Measurements from ENCODE around the gene ATAD2B. TPM values are rescaled to one million over a fixed set of nuclear protein-coding genes. Genes with fewer than 3 reads are reported as not detected.
"Not testable (repeated sequence)": the region's sequence is repeated elsewhere in the genome, so short reads cannot be mapped to it uniquely, and the experiment has no call there.

ATAD2B gene
- polyA plus RNA-seq, 3 donors from 2014 or later = 6.0 to 17.5 (median 8.4) TPM

- H3K4me3 Mint-ChIP-seq = no peak overlapping the region
- DNase-seq = no peak
- peak overlapping the region in 1 of 6 donors; percentile 39 for H3K27ac Mint-ChIP-seq
- no peaks in the 10 kb centered on the region for H3K9me3 Mint-ChIP-seq
- H3K36me3 Mint-ChIP-seq = peaks cover 27 to 48% (median 36%) of the 10 kb centered on the region in 3 donors
- H3K27me3 Mint-ChIP-seq (ENCODE audit: low read depth in 3 of 3) = peaks cover 0 to 2% (median 0%) of the 10 kb centered on the region in 3 donors
- H3K4me1 Mint-ChIP-seq = peaks cover 6% of the 10 kb centered on the region in 2 donors
Measured at GRCh38 chr2:23756593-23757292, 170.2 kb downstream of the ATAD2B start.

- Mint-ChIP-seq H3K27ac (no peak overlapping the region), H3K36me3 (peaks cover 26 to 48% (median 33%) of the 10 kb centered on the region in 3 donors), H3K9me3 (no peaks in the 10 kb centered on the region), H3K27me3 (ENCODE audit: low read depth in 3 of 3) (peaks cover 0 to 2% (median 0%) of the 10 kb centered on the region in 3 donors), H3K4me3 (no peak overlapping the region), H3K4me1 (no peaks in the 10 kb centered on the region)
- DNase-seq = no peak
Measured at GRCh38 chr2:23754970-23755369, 172.0 kb downstream of the ATAD2B start.

- Mint-ChIP-seq H3K36me3 (peaks cover 26 to 48% (median 33%) of the 10 kb centered on the region in 3 donors), H3K27ac (no peak overlapping the region), H3K4me3 (no peak overlapping the region), H3K9me3 (no peaks in the 10 kb centered on the region), H3K4me1 (no peaks in the 10 kb centered on the region), H3K27me3 (ENCODE audit: low read depth in 3 of 3) (peaks cover 0 to 2% (median 0%) of the 10 kb centered on the region in 3 donors)
- DNase-seq = no peak
Measured at GRCh38 chr2:23753291-23754010, 173.5 kb downstream of the ATAD2B start.

GRCh38 chr2:23751747-23752265 lies 175.1 kb downstream of the ATAD2B start:
- peaks cover 13 to 35% (median 20%) of the 10 kb centered on the region in 3 donors for H3K36me3 Mint-ChIP-seq
- no peaks in the 10 kb centered on the region for H3K27me3 Mint-ChIP-seq (ENCODE audit: low read depth in 3 of 3)
- H3K27ac Mint-ChIP-seq = no peak overlapping the region
- no peak for DNase-seq
- H3K4me3 Mint-ChIP-seq = no peak overlapping the region
- H3K9me3 Mint-ChIP-seq = no peaks in the 10 kb centered on the region
- no peaks in the 10 kb centered on the region for H3K4me1 Mint-ChIP-seq

GRCh38 chr2:23746141-23746863 lies 180.6 kb downstream of the ATAD2B start:
- H3K4me3 Mint-ChIP-seq = no peak overlapping the region
- no peak for DNase-seq
- peaks cover 4 to 11% (median 9%) of the 10 kb centered on the region in 3 donors for H3K36me3 Mint-ChIP-seq
- H3K4me1 Mint-ChIP-seq = no peaks in the 10 kb centered on the region
- peaks cover 0 to 1% (median 0%) of the 10 kb centered on the region in 6 donors for H3K9me3 Mint-ChIP-seq
- peaks cover 0 to 4% (median 3%) of the 10 kb centered on the region in 3 donors for H3K27me3 Mint-ChIP-seq (ENCODE audit: low read depth in 3 of 3)
- peak overlapping the region in 3 of 6 donors; percentile 3 to 63 (median 63) for H3K27ac Mint-ChIP-seq

- no peak overlapping the region for H3K4me3 Mint-ChIP-seq
- DNase-seq = no peak
- peaks cover 0 to 4% (median 3%) of the 10 kb centered on the region in 3 donors for H3K27me3 Mint-ChIP-seq (ENCODE audit: low read depth in 3 of 3)
- peaks cover 4 to 11% (median 9%) of the 10 kb centered on the region in 3 donors for H3K36me3 Mint-ChIP-seq
- peak overlapping the region in 3 of 6 donors; percentile 3 to 63 (median 29) for H3K27ac Mint-ChIP-seq
- H3K9me3 Mint-ChIP-seq = peaks cover 0 to 1% (median 0%) of the 10 kb centered on the region in 6 donors
- no peaks in the 10 kb centered on the region for H3K4me1 Mint-ChIP-seq
Measured at GRCh38 chr2:23745726-23746105, 181.2 kb downstream of the ATAD2B start.

- no peaks in the 10 kb centered on the region for H3K4me1 Mint-ChIP-seq
Measured at GRCh38 chr2:23745068-23745725, 181.7 kb downstream of the ATAD2B start.

GRCh38 chr2:23736783-23737182 lies 190.1 kb downstream of the ATAD2B start:
- not testable (repeated sequence) for H3K9me3 Mint-ChIP-seq; DNase-seq; H3K27me3 Mint-ChIP-seq (ENCODE audit: low read depth in 3 of 3); H3K27ac Mint-ChIP-seq; H3K4me3 Mint-ChIP-seq; H3K4me1 Mint-ChIP-seq
- peaks cover 10 to 43% (median 15%) of the 10 kb centered on the region in 3 donors for H3K36me3 Mint-ChIP-seq

More at GRCh38 chr2:23745068-23745725, 181.7 kb downstream of the ATAD2B start:
- no peak for DNase-seq
- no peak overlapping the region for H3K4me3 Mint-ChIP-seq
- H3K27me3 Mint-ChIP-seq (ENCODE audit: low read depth in 3 of 3) = peaks cover 0 to 4% (median 3%) of the 10 kb centered on the region in 3 donors
- peaks cover 0 to 1% (median 0%) of the 10 kb centered on the region in 6 donors for H3K9me3 Mint-ChIP-seq
- H3K27ac Mint-ChIP-seq = no peak overlapping the region
- peaks cover 4 to 13% (median 9%) of the 10 kb centered on the region in 3 donors for H3K36me3 Mint-ChIP-seq

- no peak for DNase-seq
- peak overlapping the region in 1 of 6 donors; percentile 45 for H3K27ac Mint-ChIP-seq
- H3K27me3 Mint-ChIP-seq (ENCODE audit: low read depth in 3 of 3) = no peaks in the 10 kb centered on the region
- peaks cover 0 to 2% of the 10 kb centered on the region in 2 donors for H3K4me1 Mint-ChIP-seq
- peaks cover 14 to 43% (median 20%) of the 10 kb centered on the region in 3 donors for H3K36me3 Mint-ChIP-seq
- peaks cover 0 to 2% (median 0%) of the 10 kb centered on the region in 6 donors for H3K9me3 Mint-ChIP-seq
- no peak overlapping the region for H3K4me3 Mint-ChIP-seq
Measured at GRCh38 chr2:23734416-23734815, 192.5 kb downstream of the ATAD2B start.

- H3K36me3 Mint-ChIP-seq = peaks cover 38 to 56% (median 41%) of the 10 kb centered on the region in 3 donors
- not testable (repeated sequence) for DNase-seq; H3K4me3 Mint-ChIP-seq; H3K4me1 Mint-ChIP-seq; H3K27me3 Mint-ChIP-seq (ENCODE audit: low read depth in 3 of 3)
- peak overlapping the region in 1 of 6 donors; percentile 67 for H3K27ac Mint-ChIP-seq
- peaks cover 10 to 23% (median 13%) of the 10 kb centered on the region in 6 donors for H3K9me3 Mint-ChIP-seq
Measured at GRCh38 chr2:23723029-23723428, 203.9 kb downstream of the ATAD2B start.

GRCh38 chr2:23722255-23722654 lies 204.7 kb downstream of the ATAD2B start:
- Mint-ChIP-seq H3K4me3 (no peak overlapping the region), H3K4me1 (no peaks in the 10 kb centered on the region), H3K27me3 (ENCODE audit: low read depth in 3 of 3) (peaks cover 0 to 1% (median 0%) of the 10 kb centered on the region in 3 donors), H3K27ac (no peak overlapping the region), H3K36me3 (peaks cover 43 to 56% (median 47%) of the 10 kb centered on the region in 3 donors), H3K9me3 (peaks cover 10 to 23% (median 13%) of the 10 kb centered on the region in 6 donors)
- DNase-seq = no peak

GRCh38 chr2:23721454-23721826 lies 205.5 kb downstream of the ATAD2B start:
- Mint-ChIP-seq H3K27me3 (ENCODE audit: low read depth in 3 of 3) (peaks cover 0 to 1% (median 0%) of the 10 kb centered on the region in 3 donors), H3K9me3 (peaks cover 10 to 23% (median 13%) of the 10 kb centered on the region in 6 donors), H3K4me3 (no peak overlapping the region), H3K4me1 (no peaks in the 10 kb centered on the region), H3K27ac (no peak overlapping the region), H3K36me3 (peaks cover 47 to 59% (median 47%) of the 10 kb centered on the region in 3 donors)
- no peak for DNase-seq

All from immature natural killer cell (primary cell).